ENCODE data around the gene CAGE1. TPM values are rescaled to one million over a fixed set of nuclear protein-coding genes. Genes with fewer than 3 reads are reported as not detected.
"Not testable (repeated sequence)": the region's sequence is repeated elsewhere in the genome, so short reads cannot be mapped to it uniquely, and the experiment has no call there.

Gene CAGE1
- polyA plus RNA-seq, 1 donor (not counting 4 experiments of a cell fraction or from before 2014, with no cell fraction given) = 0.04 TPM

DNA sequence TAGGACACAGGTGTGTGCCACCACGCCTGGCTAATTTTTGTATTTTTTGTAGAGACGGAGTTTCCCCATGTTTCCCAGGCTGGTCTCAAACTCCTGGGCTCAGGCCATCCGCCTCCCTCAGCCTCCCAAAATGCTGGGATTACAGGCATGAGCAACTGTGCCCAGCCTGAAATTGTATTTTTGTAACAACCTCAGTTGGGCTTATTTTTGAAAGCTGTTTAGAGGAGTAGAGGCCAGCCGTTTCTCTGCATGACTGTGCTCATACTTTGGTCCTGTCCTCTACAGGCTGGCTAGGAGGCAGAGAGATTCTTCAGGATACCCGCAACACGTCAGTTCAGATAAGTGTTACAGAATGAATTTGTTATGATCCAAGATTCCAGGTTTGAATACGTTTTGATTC, 22.1 kb downstream of the CAGE1 start:
- TF ChIP-seq, protein P1, sequence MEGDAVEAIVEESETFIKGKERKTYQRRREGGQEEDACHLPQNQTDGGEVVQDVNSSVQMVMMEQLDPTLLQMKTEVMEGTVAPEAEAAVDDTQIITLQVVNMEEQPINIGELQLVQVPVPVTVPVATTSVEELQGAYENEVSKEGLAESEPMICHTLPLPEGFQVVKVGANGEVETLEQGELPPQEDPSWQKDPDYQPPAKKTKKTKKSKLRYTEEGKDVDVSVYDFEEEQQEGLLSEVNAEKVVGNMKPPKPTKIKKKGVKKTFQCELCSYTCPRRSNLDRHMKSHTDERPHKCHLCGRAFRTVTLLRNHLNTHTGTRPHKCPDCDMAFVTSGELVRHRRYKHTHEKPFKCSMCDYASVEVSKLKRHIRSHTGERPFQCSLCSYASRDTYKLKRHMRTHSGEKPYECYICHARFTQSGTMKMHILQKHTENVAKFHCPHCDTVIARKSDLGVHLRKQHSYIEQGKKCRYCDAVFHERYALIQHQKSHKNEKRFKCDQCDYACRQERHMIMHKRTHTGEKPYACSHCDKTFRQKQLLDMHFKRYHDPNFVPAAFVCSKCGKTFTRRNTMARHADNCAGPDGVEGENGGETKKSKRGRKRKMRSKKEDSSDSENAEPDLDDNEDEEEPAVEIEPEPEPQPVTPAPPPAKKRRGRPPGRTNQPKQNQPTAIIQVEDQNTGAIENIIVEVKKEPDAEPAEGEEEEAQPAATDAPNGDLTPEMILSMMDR (optimal IDR thresholded peaks at IDR 0.05 in 1 of 3, IDR thresholded peaks at IDR 0.05 in 1 of 3, conservative IDR thresholded peaks at IDR 0.05 in 1 of 3; ENCODE audit: extremely low read depth in 1 of 3, insufficient read depth in 2 of 3, low read length in 3 of 3) = no peak
- no peak for TF ChIP-seq EZH2 (IDR thresholded peaks at IDR 0.05; ENCODE audit: low read length)
- dilution Hi-C loops (cut with MboI; ENCODE audit: extremely low pct_ligation_motif_present, low sequenced_read_pairs) = no loop called here
- H3K4me2 ChIP-seq (ENCODE audit: control insufficient read depth, extremely low read depth, insufficient read depth, low read depth, low read length) = no peak overlapping the region

DNA sequence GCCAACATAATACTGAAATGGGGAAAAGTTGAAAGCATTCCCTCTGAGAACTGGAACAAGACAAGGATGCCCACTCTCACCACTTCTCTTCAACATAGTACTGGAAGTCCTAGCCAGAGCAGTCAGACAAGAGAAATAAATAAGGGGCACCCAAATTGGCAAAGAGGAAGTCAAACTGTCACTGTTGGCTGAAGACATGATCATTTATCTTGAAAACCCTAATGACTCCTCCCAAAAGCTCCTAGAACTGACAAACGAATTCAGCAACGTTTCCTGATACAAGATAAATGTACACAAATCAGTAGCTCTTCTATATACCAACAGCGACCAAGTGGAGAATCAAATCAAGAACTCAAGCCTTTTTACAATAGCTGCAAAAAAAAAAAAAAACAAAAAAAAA, 37.6 kb downstream of the CAGE1 start:
- H2AFZ ChIP-seq (ENCODE audit: control insufficient read depth, low read length); H4K20me1 ChIP-seq (ENCODE audit: control insufficient read depth, extremely low read depth, insufficient read depth, low read length); H3K4me2 ChIP-seq (ENCODE audit: control insufficient read depth, extremely low read depth, insufficient read depth, low read depth, low read length); H3K9me1 ChIP-seq (ENCODE audit: control insufficient read depth, extremely low read depth, insufficient read depth, low read length); H3K4me3 ChIP-seq (ENCODE audit: control insufficient read depth in 2 of 3, extremely low read depth in 1 of 3, insufficient read depth in 2 of 3, low read depth in 1 of 3, low read length in 3 of 3); dilution Hi-C loops (cut with MboI; ENCODE audit: extremely low pct_ligation_motif_present, low sequenced_read_pairs); DNase-seq (ENCODE audit: low read depth, low spot score); FAIRE-seq; H3K9ac ChIP-seq (ENCODE audit: control insufficient read depth, extremely low read depth, insufficient read depth, low read length); H3K36me3 ChIP-seq (ENCODE audit: control insufficient read depth in 2 of 2, extremely low read depth in 1 of 2, insufficient read depth in 2 of 2, low read length in 2 of 2); H3K79me2 ChIP-seq (ENCODE audit: control insufficient read depth, insufficient read depth, low read length); H3K27me3 ChIP-seq (ENCODE audit: control insufficient read depth, extremely low read depth, insufficient read depth, low read length); H3K27ac ChIP-seq (ENCODE audit: control insufficient read depth, insufficient read depth, low read length); H3K9me3 ChIP-seq (ENCODE audit: control insufficient read depth, low read depth, low read length): not testable (repeated sequence)
- peaks cover 11% of the 10 kb centered on the region for H3K4me1 ChIP-seq (ENCODE audit: control insufficient read depth, extremely low read depth, insufficient read depth, low read length)

More for the DNA sequence above, 22.1 kb downstream of the CAGE1 start:
- Histone ChIP-seq H3K79me2 (ENCODE audit: control insufficient read depth, insufficient read depth, low read length) (no peaks in the 10 kb centered on the region), H3K36me3 (ENCODE audit: control insufficient read depth in 2 of 2, extremely low read depth in 1 of 2, insufficient read depth in 2 of 2, low read length in 2 of 2) (no peaks in the 10 kb centered on the region), H4K20me1 (ENCODE audit: control insufficient read depth, extremely low read depth, insufficient read depth, low read length) (no peaks in the 10 kb centered on the region), H3K9ac (ENCODE audit: control insufficient read depth, extremely low read depth, insufficient read depth, low read length) (no peak overlapping the region), H2AFZ (ENCODE audit: control insufficient read depth, low read length) (no peak overlapping the region), H3K9me1 (ENCODE audit: control insufficient read depth, extremely low read depth, insufficient read depth, low read length) (no peaks in the 10 kb centered on the region), H3K4me1 (ENCODE audit: control insufficient read depth, extremely low read depth, insufficient read depth, low read length) (no peaks in the 10 kb centered on the region), H3K9me3 (ENCODE audit: control insufficient read depth, low read depth, low read length) (no peaks in the 10 kb centered on the region), H3K27me3 (ENCODE audit: control insufficient read depth, extremely low read depth, insufficient read depth, low read length) (no peaks in the 10 kb centered on the region), H3K4me3 (ENCODE audit: control insufficient read depth in 2 of 3, extremely low read depth in 1 of 3, insufficient read depth in 2 of 3, low read depth in 1 of 3, low read length in 3 of 3) (no peak overlapping the region), H3K27ac (ENCODE audit: control insufficient read depth, insufficient read depth, low read length) (no peak overlapping the region)
- DNase-seq (ENCODE audit: low read depth, low spot score) (no peak), FAIRE-seq (no peak)

DNA sequence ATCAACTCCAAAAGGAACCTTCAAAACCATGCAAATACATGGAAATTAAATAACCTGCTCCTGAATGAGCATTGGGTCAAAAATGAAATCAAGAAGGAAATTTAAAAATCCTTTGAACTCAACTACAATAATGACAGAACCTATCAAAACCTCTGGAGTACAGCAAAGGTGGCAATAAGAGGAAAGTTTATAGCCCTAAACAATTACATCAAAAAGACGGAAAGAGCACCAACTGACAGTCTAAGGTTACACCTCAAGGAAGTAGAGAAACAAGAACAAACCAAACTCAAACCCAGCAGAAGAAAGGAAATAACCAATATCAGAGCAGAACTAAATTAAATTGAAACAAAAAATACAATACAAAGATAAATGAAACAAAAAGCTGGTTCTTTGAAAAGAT, 39.0 kb downstream of the CAGE1 start:
- H2AFZ ChIP-seq (ENCODE audit: control insufficient read depth, low read length); H3K27ac ChIP-seq (ENCODE audit: control insufficient read depth, insufficient read depth, low read length); H4K20me1 ChIP-seq (ENCODE audit: control insufficient read depth, extremely low read depth, insufficient read depth, low read length); H3K4me2 ChIP-seq (ENCODE audit: control insufficient read depth, extremely low read depth, insufficient read depth, low read depth, low read length); dilution Hi-C loops (cut with MboI; ENCODE audit: extremely low pct_ligation_motif_present, low sequenced_read_pairs); DNase-seq (ENCODE audit: low read depth, low spot score); H3K36me3 ChIP-seq (ENCODE audit: control insufficient read depth in 2 of 2, extremely low read depth in 1 of 2, insufficient read depth in 2 of 2, low read length in 2 of 2); H3K79me2 ChIP-seq (ENCODE audit: control insufficient read depth, insufficient read depth, low read length); H3K9me1 ChIP-seq (ENCODE audit: control insufficient read depth, extremely low read depth, insufficient read depth, low read length); FAIRE-seq; H3K4me3 ChIP-seq (ENCODE audit: control insufficient read depth in 2 of 3, extremely low read depth in 1 of 3, insufficient read depth in 2 of 3, low read depth in 1 of 3, low read length in 3 of 3); H3K27me3 ChIP-seq (ENCODE audit: control insufficient read depth, extremely low read depth, insufficient read depth, low read length); H3K9ac ChIP-seq (ENCODE audit: control insufficient read depth, extremely low read depth, insufficient read depth, low read length); H3K9me3 ChIP-seq (ENCODE audit: control insufficient read depth, low read depth, low read length): not testable (repeated sequence)
- H3K4me1 ChIP-seq (ENCODE audit: control insufficient read depth, extremely low read depth, insufficient read depth, low read length) = peaks cover 11% of the 10 kb centered on the region

DNA sequence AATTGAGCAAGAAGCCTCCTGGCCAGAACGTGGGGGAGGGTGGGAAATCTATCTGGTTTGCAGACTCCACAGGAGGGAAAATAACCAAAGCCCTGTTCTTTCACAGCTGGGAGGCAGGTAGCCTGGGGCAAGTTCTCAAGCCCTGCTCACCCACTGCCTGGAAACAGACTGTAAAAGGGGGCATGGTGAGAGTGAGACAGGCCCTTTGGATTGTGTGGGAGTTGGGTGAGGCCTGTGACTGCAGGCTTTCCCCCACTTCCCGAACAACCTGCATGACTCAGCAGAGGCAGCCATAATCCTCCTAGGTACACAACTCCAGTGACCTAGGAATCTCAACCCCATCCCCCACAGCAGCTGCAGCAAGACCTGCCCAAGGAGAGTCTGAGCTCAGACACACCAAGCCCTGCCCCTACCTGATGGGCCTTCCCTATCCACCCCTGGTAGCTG, 42.0 kb downstream of the CAGE1 start:
- H3K27me3 ChIP-seq (ENCODE audit: control insufficient read depth, extremely low read depth, insufficient read depth, low read length); H3K4me2 ChIP-seq (ENCODE audit: control insufficient read depth, extremely low read depth, insufficient read depth, low read depth, low read length); H3K9me3 ChIP-seq (ENCODE audit: control insufficient read depth, low read depth, low read length); dilution Hi-C loops (cut with MboI; ENCODE audit: extremely low pct_ligation_motif_present, low sequenced_read_pairs); H3K36me3 ChIP-seq (ENCODE audit: control insufficient read depth in 2 of 2, extremely low read depth in 1 of 2, insufficient read depth in 2 of 2, low read length in 2 of 2); H3K79me2 ChIP-seq (ENCODE audit: control insufficient read depth, insufficient read depth, low read length); H3K9me1 ChIP-seq (ENCODE audit: control insufficient read depth, extremely low read depth, insufficient read depth, low read length); H4K20me1 ChIP-seq (ENCODE audit: control insufficient read depth, extremely low read depth, insufficient read depth, low read length); H3K4me3 ChIP-seq (ENCODE audit: control insufficient read depth in 2 of 3, extremely low read depth in 1 of 3, insufficient read depth in 2 of 3, low read depth in 1 of 3, low read length in 3 of 3): not testable (repeated sequence)
- peak; percentile 77 for FAIRE-seq
- peaks cover 11% of the 10 kb centered on the region for H3K4me1 ChIP-seq (ENCODE audit: control insufficient read depth, extremely low read depth, insufficient read depth, low read length)
- H2AFZ ChIP-seq (ENCODE audit: control insufficient read depth, low read length) = peak overlapping the region; percentile 80
- peak; percentile 86 for DNase-seq (ENCODE audit: low read depth, low spot score)
- peak overlapping the region; percentile 3 for H3K9ac ChIP-seq (ENCODE audit: control insufficient read depth, extremely low read depth, insufficient read depth, low read length)
- peak overlapping the region; percentile 71 for H3K27ac ChIP-seq (ENCODE audit: control insufficient read depth, insufficient read depth, low read length)

Measured in keratinocyte (primary cell).